HCT116 (cell line): ENCODE results near the gene RBPMS2. TPM values are rescaled to one million over a fixed set of nuclear protein-coding genes. Genes with fewer than 3 reads are reported as not detected.

Experiments used
- ATAC-seq: fragments of 200-7000 bp; cut with Tn5 transposase; 2 replicates; pipeline ENCODE4 v1.9.1; 2020; ENCODE audit warnings: mild to moderate bottlenecking, moderate library complexity
- BruUV-seq: library from RNA; stranded (reverse); fragments of 400-500 nt; replicated peaks from 2 replicates; lab custom pipeline; 2021; lab: Mats Ljungman, UMichigan
- CTCF ChIA-PET: fragments of 300-600 bp; sonication (Branson Sonifier 250); formaldehyde crosslinking; loops from one replicate; lab custom pipeline; 2021; ENCODE audit warnings: antibody characterized with exemption; lab: Charles Lee
- POLR2A ChIA-PET: fragments of 300-600, 350-600 bp; sonication (Branson Sonifier 250); formaldehyde crosslinking; loops from one replicate; lab custom pipeline; 2021; ENCODE audit warnings: antibody characterized with exemption; lab: Charles Lee
- RAD21 ChIA-PET, 2 experiments: fragments of 300-600 bp; sonication (Branson Sonifier 250); formaldehyde crosslinking; loops; one replicate each; lab custom pipeline; 2023; ENCODE audit warnings: low total read pairs in 2 of 2; ENCODE audit not compliant: uncharacterized antibody in 2 of 2, unreplicated experiment in 2 of 2, low non-redundant PET in 1 of 2; lab: Charles Lee
- DNase-seq: peaks from one replicate; pipeline ENCODE4 v3.0.0-alpha.2; 2010; ENCODE audit warnings: low read depth, low spot score
- H2AFZ ChIP-seq: fragments of 200-600 bp; shearing (Covaris generic), sonication (generic); 2 replicates; pipeline ENCODE4 v1.6.1; 2017; ENCODE audit warnings: low read depth, mixed run types, mixed read lengths, antibody characterized with exemption, low read length; ENCODE audit not compliant: poor library complexity, severe bottlenecking
- H3K27ac ChIP-seq: 2 replicates; pipeline ENCODE4 v1.5.1; 2012; ENCODE audit warnings: low read depth, low read length
- H3K27me3 ChIP-seq: fragments of 200-600 bp; sonication (generic); 2 replicates; pipeline ENCODE4 v1.6.1; 2016; ENCODE audit warnings: mixed run types, low read length, mixed read lengths; ENCODE audit not compliant: insufficient read depth
- H3K36me3 ChIP-seq, 2 experiments: fragments of 200-500 bp in 1 of 2; fragments of 200-600 bp in 1 of 2; sonication (Bioruptor generic) in 1 of 2; sonication (generic) in 1 of 2; 2 replicates each; pipeline versions ENCODE4 v1.5.1 to v1.6.1; 2014 to 2016; ENCODE audit warnings: low read length in 2 of 2, inconsistent platforms in 1 of 2, mixed read lengths in 1 of 2, mixed run types in 1 of 2; ENCODE audit not compliant: insufficient read depth in 2 of 2, control insufficient read depth in 1 of 2
- H3K4me1 ChIP-seq, 2 experiments: fragments of 200-600 bp in 1 of 2; sonication (generic) in 1 of 2; 2 replicates each; pipeline versions ENCODE4 v1.5.1 to v1.6.1; 2012 to 2017; ENCODE audit warnings: low read length in 2 of 2, inconsistent platforms in 1 of 2, mild to moderate bottlenecking in 1 of 2, mixed read lengths in 1 of 2, mixed run types in 1 of 2, moderate library complexity in 1 of 2; ENCODE audit not compliant: insufficient read depth in 2 of 2, control insufficient read depth in 1 of 2
- H3K4me2 ChIP-seq: fragments of 200-600 bp; sonication (generic); 2 replicates; pipeline ENCODE4 v1.6.1; 2017; ENCODE audit warnings: mixed run types, low read length, mixed read lengths
- H3K4me3 ChIP-seq, 2 experiments: fragments of 200-600 bp in 1 of 2; sonication (generic) in 1 of 2; replicated peaks in 1 of 2; 2 replicates each; pipeline ENCODE4 v1.5.1; 2011 to 2016; ENCODE audit warnings: low read length in 2 of 2, control low read depth in 1 of 2, low read depth in 1 of 2, mild to moderate bottlenecking in 1 of 2, mixed read lengths in 1 of 2, mixed run types in 1 of 2
- H3K79me2 ChIP-seq: fragments of 200-600 bp; sonication (generic); 2 replicates; pipeline ENCODE4 v1.6.1; 2017; ENCODE audit warnings: mild to moderate bottlenecking, mixed run types, low read length, moderate library complexity, mixed read lengths; ENCODE audit not compliant: insufficient read depth
- H3K9ac ChIP-seq: fragments of 200-600 bp; sonication (generic); 2 replicates; pipeline ENCODE4 v1.6.1; 2016; ENCODE audit warnings: low read length, mixed read lengths
- H3K9me2 ChIP-seq: fragments of 200-600 bp; sonication (generic), shearing (Covaris generic); 2 replicates; pipeline ENCODE4 v1.6.1; 2017; ENCODE audit warnings: mixed run types, mild to moderate bottlenecking, moderate library complexity; ENCODE audit not compliant: insufficient read depth
- H3K9me3 ChIP-seq, 2 experiments: fragments of 200-500 bp in 1 of 2; fragments of 200-600 bp in 1 of 2; sonication (Bioruptor generic) in 1 of 2; sonication (generic) in 1 of 2; 2 replicates each; pipeline ENCODE4 v1.6.1; 2014 to 2017; ENCODE audit warnings: low read length in 2 of 2, mixed read lengths in 2 of 2, inconsistent platforms in 1 of 2, low read depth in 1 of 2, mild to moderate bottlenecking in 1 of 2, mixed run types in 1 of 2, moderate library complexity in 1 of 2; ENCODE audit not compliant: control insufficient read depth in 1 of 2, insufficient read depth in 1 of 2
- H4K20me1 ChIP-seq: fragments of 200-600 bp; sonication (generic), shearing (Covaris generic); 2 replicates; pipeline ENCODE4 v1.6.1; 2017; ENCODE audit warnings: mixed run types, mild to moderate bottlenecking, moderate library complexity; ENCODE audit not compliant: insufficient read depth
- ATF3 ChIP-seq: IDR thresholded peaks from 2 replicates; pipeline ENCODE4 v1.6.1; 2012
- CBX3 ChIP-seq: IDR thresholded peaks from 2 replicates; pipeline ENCODE4 v1.6.1; 2012; ENCODE audit warnings: low read depth
- EZH2phosphoT487 ChIP-seq: fragments of 200-600 bp; IDR thresholded peaks from 2 replicates; pipeline ENCODE4 v1.6.1; 2018; ENCODE audit warnings: antibody characterized with exemption, borderline replicate concordance
- MAX ChIP-seq: IDR thresholded peaks from 2 replicates; pipeline ENCODE4 v1.6.1; 2012
- SIN3A ChIP-seq: IDR thresholded peaks from 2 replicates; pipeline ENCODE4 v1.6.1; 2012; ENCODE audit warnings: low read depth
- SP1 ChIP-seq: IDR thresholded peaks from 2 replicates; pipeline ENCODE4 v1.6.1; 2012; ENCODE audit warnings: low read depth
- TCF7L2 ChIP-seq: IDR thresholded peaks from 2 replicates; pipeline ENCODE4 v1.7.0; 2011; ENCODE audit warnings: borderline replicate concordance, inconsistent platforms; ENCODE audit not compliant: insufficient read depth, insufficient read length; ENCODE audit errors: extremely low read depth
- YY1 ChIP-seq: IDR thresholded peaks from 2 replicates; pipeline ENCODE4 v1.6.1; 2011; ENCODE audit warnings: low read length, low read depth, moderate library complexity, mild to moderate bottlenecking; ENCODE audit not compliant: insufficient replicate concordance; ENCODE audit errors: extremely low read depth
- ZBTB33 ChIP-seq: IDR thresholded peaks from 2 replicates; pipeline ENCODE4 v1.6.1; 2011; ENCODE audit warnings: mild to moderate bottlenecking, low read length, moderate library complexity; ENCODE audit not compliant: insufficient replicate concordance; ENCODE audit errors: extremely low read depth
- ZFX ChIP-seq: fragments of 450-650 bp; IDR thresholded peaks from 2 replicates; pipeline ENCODE4 v1.6.1; 2017
- ZNF274 ChIP-seq: fragments of 200-500 bp; sonication (Bioruptor generic); IDR thresholded peaks from 2 replicates; pipeline ENCODE4 v1.6.1; 2014; ENCODE audit warnings: mild to moderate bottlenecking, low read depth, low read length, inconsistent platforms
- intact Hi-C: fragments of 100-400 bp; cut with micrococcal nuclease; formaldehyde crosslinking; loops from 2 replicates; pipeline ENCODE4 v1.10.0; 2022
- total RNA-seq: library from RNA; stranded (reverse); gene quantifications from one replicate; pipeline ENCODE4 v1.2.1, GENCODE V29; 2021; ENCODE audit not compliant: unreplicated experiment

RBPMS2 gene
- total RNA-seq, 1 experiment from 2014 or later: 11.6 TPM

GRCh38 chr15:64751464-64751863, 23.9 kb downstream of the RBPMS2 start:
- intact Hi-C loops: no loop called here
- no peak for TF ChIP-seq ZFX
- no peak for TF ChIP-seq ZBTB33
- no peak for TF ChIP-seq SIN3A
- no peak for TF ChIP-seq EZH2phosphoT487
- TF ChIP-seq ATF3: no peak
- no peak for TF ChIP-seq ZNF274
- no peak for TF ChIP-seq YY1
- no peak for TF ChIP-seq TCF7L2
- no peak for TF ChIP-seq CBX3
- TF ChIP-seq MAX: no peak
- TF ChIP-seq SP1: no peak
- TF ChIP-seq, all 23 proteins: peak for 0
- Histone ChIP-seq H4K20me1 (no peaks in the 10 kb centered on the region), H3K27me3 (no peaks in the 10 kb centered on the region), H3K27ac (no peak overlapping the region), H3K9me2 (no peaks in the 10 kb centered on the region), H3K4me2 (no peak overlapping the region), H3K4me1 (no peaks in the 10 kb centered on the region), H3K4me3 (no peak overlapping the region), H3K9ac (no peak overlapping the region), H3K9me3 (no peaks in the 10 kb centered on the region), H3K79me2 (no peaks in the 10 kb centered on the region), H3K36me3 (no peaks in the 10 kb centered on the region), H2AFZ (no peak overlapping the region)
- RAD21 ChIA-PET: no interaction called here
- no peak for DNase-seq
- ATAC-seq: no peak; the same call in 1 of the 2 replicates
- POLR2A ChIA-PET: no interaction called here
- CTCF ChIA-PET: no interaction called here
- no TSS peak for BruUV-seq
